ENCODE results near the gene NCEH1. TPM values are rescaled to one million over a fixed set of nuclear protein-coding genes. Genes with fewer than 3 reads are reported as not detected.
A peak's percentile ranks its signal among the peaks of the same experiment; 100 is the strongest.
"Not testable (repeated sequence)": the region's sequence is repeated elsewhere in the genome, so short reads cannot be mapped to it uniquely, and the experiment has no call there.

Gene NCEH1
- 0.27 and 0.49 TPM in 2 replicates for total RNA-seq (2014; rRNA removed; shearing (Covaris generic))

- in situ Hi-C loops (cut with HindIII; ENCODE audit: low sequenced_read_pairs), result no loop called here
- peak; percentile 98 for DNase-seq (ENCODE audit: low spot score)
Measured at GRCh38 chr3:172710664-172711453, at the start of gene NCEH1. Gene NCEH1, minus strand, starts transcription at chr3:172711067. Its CDS starts 83 bp downstream, at chr3:172710984.

- in situ Hi-C loops (cut with HindIII; ENCODE audit: low sequenced_read_pairs); DNase-seq (ENCODE audit: low spot score): not testable (repeated sequence)
Measured at GRCh38 chr3:172760416-172760815, 49.5 kb upstream of the NCEH1 start.

- DNase-seq (ENCODE audit: low spot score), result no peak
- in situ Hi-C loops (cut with HindIII; ENCODE audit: low sequenced_read_pairs), result no loop called here
Measured at GRCh38 chr3:172753125-172753524, 42.3 kb upstream of the NCEH1 start.

- no peak for DNase-seq (ENCODE audit: low spot score)
Measured at GRCh38 chr3:172752651-172753050, 41.8 kb upstream of the NCEH1 start.

GRCh38 chr3:172751175-172751704 lies 40.4 kb upstream of the NCEH1 start:
- DNase-seq (ENCODE audit: low spot score), result peak; percentile 18
- in situ Hi-C loops (cut with HindIII; ENCODE audit: low sequenced_read_pairs), result no loop called here

More at GRCh38 chr3:172752651-172753050, 41.8 kb upstream of the NCEH1 start:
- in situ Hi-C loops (cut with HindIII; ENCODE audit: low sequenced_read_pairs), result no loop called here

GRCh38 chr3:172750368-172751174 lies 39.7 kb upstream of the NCEH1 start, which contains the start of gene ECT2:
Gene ECT2, plus strand, starts transcription at chr3:172750726. Its CDS starts 3,805 bp downstream, at chr3:172754531.
- peak; percentile 100 for DNase-seq (ENCODE audit: low spot score)
- in situ Hi-C loops (cut with HindIII; ENCODE audit: low sequenced_read_pairs), result no loop called here

GRCh38 chr3:172750069-172750367 lies 39.2 kb upstream of the NCEH1 start:
- no peak for DNase-seq (ENCODE audit: low spot score)
- in situ Hi-C loops (cut with HindIII; ENCODE audit: low sequenced_read_pairs), result no loop called here

- peak; percentile 22 for DNase-seq (ENCODE audit: low spot score)
Measured at GRCh38 chr3:172749230-172749965, 38.5 kb upstream of the NCEH1 start.

GRCh38 chr3:172746475-172746874 lies 35.6 kb upstream of the NCEH1 start:
- no peak for DNase-seq (ENCODE audit: low spot score)
- in situ Hi-C loops (cut with HindIII; ENCODE audit: low sequenced_read_pairs), result no loop called here

More at GRCh38 chr3:172749230-172749965, 38.5 kb upstream of the NCEH1 start:
- in situ Hi-C loops (cut with HindIII; ENCODE audit: low sequenced_read_pairs), result no loop called here

GRCh38 chr3:172739462-172739861 lies 28.6 kb upstream of the NCEH1 start:
- in situ Hi-C loops (cut with HindIII; ENCODE audit: low sequenced_read_pairs), result no loop called here
- DNase-seq (ENCODE audit: low spot score), result no peak

- in situ Hi-C loops (cut with HindIII; ENCODE audit: low sequenced_read_pairs), result no loop called here
- no peak for DNase-seq (ENCODE audit: low spot score)
Measured at GRCh38 chr3:172735014-172735413, 24.1 kb upstream of the NCEH1 start.

- DNase-seq (ENCODE audit: low spot score), result no peak
Measured at GRCh38 chr3:172726380-172726779, 15.5 kb upstream of the NCEH1 start.

GRCh38 chr3:172722536-172723040 lies 11.7 kb upstream of the NCEH1 start:
- DNase-seq (ENCODE audit: low spot score); in situ Hi-C loops (cut with HindIII; ENCODE audit: low sequenced_read_pairs): not testable (repeated sequence)

More at GRCh38 chr3:172726380-172726779, 15.5 kb upstream of the NCEH1 start:
- in situ Hi-C loops (cut with HindIII; ENCODE audit: low sequenced_read_pairs), result no loop called here

GRCh38 chr3:172717493-172718088 lies 6.7 kb upstream of the NCEH1 start:
- in situ Hi-C loops (cut with HindIII; ENCODE audit: low sequenced_read_pairs), result no loop called here
- no peak for DNase-seq (ENCODE audit: low spot score)

GRCh38 chr3:172716476-172716875 lies 5.6 kb upstream of the NCEH1 start:
- in situ Hi-C loops (cut with HindIII; ENCODE audit: low sequenced_read_pairs), result no loop called here
- DNase-seq (ENCODE audit: low spot score), result no peak

GRCh38 chr3:172713316-172713715 lies 2.4 kb upstream of the NCEH1 start:
- DNase-seq (ENCODE audit: low spot score), result no peak
- in situ Hi-C loops (cut with HindIII; ENCODE audit: low sequenced_read_pairs), result no loop called here

- no peak for DNase-seq (ENCODE audit: low spot score)
- in situ Hi-C loops (cut with HindIII; ENCODE audit: low sequenced_read_pairs), result no loop called here
Measured at GRCh38 chr3:172711454-172711795, 558 bp upstream of the NCEH1 start.

- in situ Hi-C loops (cut with HindIII; ENCODE audit: low sequenced_read_pairs), result no loop called here
- DNase-seq (ENCODE audit: low spot score), result peak; percentile 82
Measured at GRCh38 chr3:172709774-172710663, 848 bp downstream of the NCEH1 start.

Data from G401 (cell line).